Right atrium auricular region (tissue), 2 donors: ENCODE measurements around the gene OR4A16. TPM values are rescaled to one million over a fixed set of nuclear protein-coding genes. Genes with fewer than 3 reads are reported as not detected.

Experiments used
- total RNA-seq, 2 donors: library from RNA; depleted of rRNA; stranded (reverse); fragments of >200 nt; gene quantifications; one replicate each; pipeline ENCODE4 v1.1.0, GENCODE V29; 2016

Gene OR4A16
- total RNA-seq, 2 donors from 2014 or later, result not detected

Other genes starting within 250 kb of the OR4A16 start
- not detected for gene TRIM48, start 81.0 kb upstream of the OR4A16 start, total RNA-seq
- gene OR4A15, start 24.8 kb downstream of the OR4A16 start, total RNA-seq, result not detected
- gene OR4C15, start 211.3 kb downstream of the OR4A16 start, total RNA-seq, result not detected
- gene OR4C16, start 228.9 kb downstream of the OR4A16 start, total RNA-seq, result not detected